ENCODE results near the gene FILIP1L. TPM values are rescaled to one million over a fixed set of nuclear protein-coding genes. Genes with fewer than 3 reads are reported as not detected.

The FILIP1L gene
- total RNA-seq, 1 donor from 2014 or later, result 47.0 TPM

- H3K27ac Mint-ChIP-seq (ENCODE audit: unreplicated experiment), result peak overlapping the region; percentile 29
Measured at GRCh38 chr3:100010087-100010417, 104.2 kb downstream of the FILIP1L start.

GRCh38 chr3:100009276-100010086 is 104.8 kb downstream of the FILIP1L start:
- TF ChIP-seq CTCF (IDR thresholded peaks at IDR 0.05), result no peak
- peaks cover 31% of the 10 kb centered on the region for H3K4me1 Mint-ChIP-seq (ENCODE audit: unreplicated experiment)
- peaks cover 3% of the 10 kb centered on the region for H3K36me3 Mint-ChIP-seq (ENCODE audit: unreplicated experiment)
- no peaks in the 10 kb centered on the region for H3K27me3 Mint-ChIP-seq (ENCODE audit: unreplicated experiment)
- no peak for DNase-seq (ENCODE audit: extremely low spot score, unreplicated experiment)
- H3K27ac Mint-ChIP-seq (ENCODE audit: unreplicated experiment), result peak overlapping the region; percentile 29
- H3K4me3 Mint-ChIP-seq (ENCODE audit: unreplicated experiment), result no peak overlapping the region
- peaks cover 2% of the 10 kb centered on the region for H3K9me3 Mint-ChIP-seq (ENCODE audit: unreplicated experiment)

More at GRCh38 chr3:100010087-100010417, 104.2 kb downstream of the FILIP1L start:
- Mint-ChIP-seq H3K4me3 (ENCODE audit: unreplicated experiment) (no peak overlapping the region), H3K27me3 (ENCODE audit: unreplicated experiment) (no peaks in the 10 kb centered on the region), H3K4me1 (ENCODE audit: unreplicated experiment) (peaks cover 31% of the 10 kb centered on the region), H3K36me3 (ENCODE audit: unreplicated experiment) (peaks cover 7% of the 10 kb centered on the region), H3K9me3 (ENCODE audit: unreplicated experiment) (peaks cover 7% of the 10 kb centered on the region)
- DNase-seq (ENCODE audit: extremely low spot score, unreplicated experiment), result no peak
- no peak for TF ChIP-seq CTCF (IDR thresholded peaks at IDR 0.05)

GRCh38 chr3:100008081-100008698 is 106.1 kb downstream of the FILIP1L start:
- H3K27me3 Mint-ChIP-seq (ENCODE audit: unreplicated experiment), result no peaks in the 10 kb centered on the region
- no peak overlapping the region for H3K4me3 Mint-ChIP-seq (ENCODE audit: unreplicated experiment)
- peaks cover 4% of the 10 kb centered on the region for H3K9me3 Mint-ChIP-seq (ENCODE audit: unreplicated experiment)
- no peaks in the 10 kb centered on the region for H3K36me3 Mint-ChIP-seq (ENCODE audit: unreplicated experiment)
- DNase-seq (ENCODE audit: extremely low spot score, unreplicated experiment), result no peak
- H3K4me1 Mint-ChIP-seq (ENCODE audit: unreplicated experiment), result peaks cover 31% of the 10 kb centered on the region
- TF ChIP-seq CTCF (IDR thresholded peaks at IDR 0.05), result no peak
- no peak overlapping the region for H3K27ac Mint-ChIP-seq (ENCODE audit: unreplicated experiment)

GRCh38 chr3:100007313-100007712 is 107.0 kb downstream of the FILIP1L start:
- no peak for DNase-seq (ENCODE audit: extremely low spot score, unreplicated experiment)
- H3K9me3 Mint-ChIP-seq (ENCODE audit: unreplicated experiment), result peaks cover 4% of the 10 kb centered on the region
- H3K4me1 Mint-ChIP-seq (ENCODE audit: unreplicated experiment), result peaks cover 35% of the 10 kb centered on the region
- H3K27me3 Mint-ChIP-seq (ENCODE audit: unreplicated experiment), result no peaks in the 10 kb centered on the region
- no peak for TF ChIP-seq CTCF (IDR thresholded peaks at IDR 0.05)
- H3K27ac Mint-ChIP-seq (ENCODE audit: unreplicated experiment), result no peak overlapping the region
- no peaks in the 10 kb centered on the region for H3K36me3 Mint-ChIP-seq (ENCODE audit: unreplicated experiment)
- no peak overlapping the region for H3K4me3 Mint-ChIP-seq (ENCODE audit: unreplicated experiment)

- Mint-ChIP-seq H3K27me3 (ENCODE audit: unreplicated experiment) (no peaks in the 10 kb centered on the region), H3K36me3 (ENCODE audit: unreplicated experiment) (no peaks in the 10 kb centered on the region), H3K27ac (ENCODE audit: unreplicated experiment) (peak overlapping the region; percentile 6), H3K9me3 (ENCODE audit: unreplicated experiment) (peaks cover 4% of the 10 kb centered on the region), H3K4me1 (ENCODE audit: unreplicated experiment) (peaks cover 35% of the 10 kb centered on the region), H3K4me3 (ENCODE audit: unreplicated experiment) (no peak overlapping the region)
- peak; percentile 34 for TF ChIP-seq CTCF (IDR thresholded peaks at IDR 0.05)
- no peak for DNase-seq (ENCODE audit: extremely low spot score, unreplicated experiment)
Measured at GRCh38 chr3:100006570-100007271, 107.6 kb downstream of the FILIP1L start.
